Testis (tissue), 3 donors: ENCODE results near the gene RHO. TPM values are rescaled to one million over a fixed set of nuclear protein-coding genes. Genes with fewer than 3 reads are reported as not detected.

Experiments
- DNase-seq: peaks from one replicate; pipeline ENCODE4 v3.0.0-alpha.2; 2019
- H3K27ac ChIP-seq, 2 donors: fragments of 200-600 bp; sonication (generic); one replicate each; pipeline ENCODE4 v1.5.1; 2019
- H3K27me3 ChIP-seq: fragments of 200-600 bp; sonication (generic); one replicate; pipeline ENCODE4 v1.5.1; 2019
- H3K36me3 ChIP-seq: fragments of 200-600 bp; sonication (generic); one replicate; pipeline ENCODE4 v1.5.1; 2017; ENCODE audit warnings: low read depth; ENCODE audit errors: missing control alignments
- H3K4me1 ChIP-seq: fragments of 200-600 bp; sonication (generic); one replicate; pipeline ENCODE4 v1.5.1; 2019
- H3K4me3 ChIP-seq, 2 donors: fragments of 200-600 bp; sonication (generic); one replicate each; pipeline ENCODE4 v1.5.1; 2017 to 2019
- H3K9me3 ChIP-seq: fragments of 200-600 bp; sonication (generic); one replicate; pipeline ENCODE4 v1.5.1; 2017
- POLR2A ChIP-seq: fragments of 450-650 bp; IDR thresholded peaks from one replicate; pipeline ENCODE4 v1.6.1; 2017; ENCODE audit warnings: antibody characterized with exemption, mild to moderate bottlenecking, moderate library complexity
- whole genome bisulfite sequencing, 2 donors: methylation state at CpG; one replicate each; pipeline ENCODE4 v1.1.5; 2018; 5-methylcytosine and 5-hydroxymethylcytosine counted together
- intact Hi-C: fragments of 100-400 bp; cut with DNase I; formaldehyde crosslinking; loops from one replicate; pipeline ENCODE4 v1.15.1; 2023; ENCODE audit warnings: low total_unique reads
- polyA plus RNA-seq: library from polyadenylated mRNA; stranded (reverse); fragments of 350-450 nt; fragmentation: Illumina TruSeq; extraction: RNeasy Lipid Tissue Mini Kit (QIAGEN cat#74804); gene quantifications from one replicate; pipeline ENCODE4 v1.2.3, GENCODE V29; 2014; ENCODE audit warnings: low read depth, low replicate concordance; ENCODE audit not compliant: insufficient read depth
- total RNA-seq, 2 donors: library from RNA; depleted of rRNA; stranded (reverse); fragments of >200 nt; gene quantifications; one replicate each; pipeline ENCODE4 v1.2.3, GENCODE V29; 2016
- TF ChIP-seq, protein P1 (sequence below), 3 experiments: fragments of 450-650 bp in 2 of 3; fragments of 200-600 bp in 1 of 3; sonication (generic) in 1 of 3; IDR thresholded peaks; one replicate each; pipeline ENCODE4 v1.5.1; 2016 to 2019; ENCODE audit warnings: antibody characterized with exemption in 3 of 3, mild to moderate bottlenecking in 2 of 3, moderate library complexity in 1 of 3

Gene RHO
- total and polyA plus RNA-seq, 3 donors from 2014 or later = 0.25 TPM; not detected in 2

- intact Hi-C loops = no loop called here
- Histone ChIP-seq H3K36me3 (no peaks in the 10 kb centered on the region), H3K4me3 (no peak overlapping the region), H3K27me3 (no peaks in the 10 kb centered on the region), H3K4me1 (no peaks in the 10 kb centered on the region), H3K9me3 (no peaks in the 10 kb centered on the region), H3K27ac (no peak overlapping the region)
- TF ChIP-seq, protein P1, sequence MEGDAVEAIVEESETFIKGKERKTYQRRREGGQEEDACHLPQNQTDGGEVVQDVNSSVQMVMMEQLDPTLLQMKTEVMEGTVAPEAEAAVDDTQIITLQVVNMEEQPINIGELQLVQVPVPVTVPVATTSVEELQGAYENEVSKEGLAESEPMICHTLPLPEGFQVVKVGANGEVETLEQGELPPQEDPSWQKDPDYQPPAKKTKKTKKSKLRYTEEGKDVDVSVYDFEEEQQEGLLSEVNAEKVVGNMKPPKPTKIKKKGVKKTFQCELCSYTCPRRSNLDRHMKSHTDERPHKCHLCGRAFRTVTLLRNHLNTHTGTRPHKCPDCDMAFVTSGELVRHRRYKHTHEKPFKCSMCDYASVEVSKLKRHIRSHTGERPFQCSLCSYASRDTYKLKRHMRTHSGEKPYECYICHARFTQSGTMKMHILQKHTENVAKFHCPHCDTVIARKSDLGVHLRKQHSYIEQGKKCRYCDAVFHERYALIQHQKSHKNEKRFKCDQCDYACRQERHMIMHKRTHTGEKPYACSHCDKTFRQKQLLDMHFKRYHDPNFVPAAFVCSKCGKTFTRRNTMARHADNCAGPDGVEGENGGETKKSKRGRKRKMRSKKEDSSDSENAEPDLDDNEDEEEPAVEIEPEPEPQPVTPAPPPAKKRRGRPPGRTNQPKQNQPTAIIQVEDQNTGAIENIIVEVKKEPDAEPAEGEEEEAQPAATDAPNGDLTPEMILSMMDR (IDR thresholded peaks at IDR 0.05) = no peak
- no peak for TF ChIP-seq POLR2A
- WGBS, 2 donors = 81 to 93% methylated on average over 8 to 11 of the region's 11 CpGs
- DNase-seq = no peak
Observed at GRCh38 chr3:129527262-129527661, 1.2 kb upstream of the RHO start.

DNA sequence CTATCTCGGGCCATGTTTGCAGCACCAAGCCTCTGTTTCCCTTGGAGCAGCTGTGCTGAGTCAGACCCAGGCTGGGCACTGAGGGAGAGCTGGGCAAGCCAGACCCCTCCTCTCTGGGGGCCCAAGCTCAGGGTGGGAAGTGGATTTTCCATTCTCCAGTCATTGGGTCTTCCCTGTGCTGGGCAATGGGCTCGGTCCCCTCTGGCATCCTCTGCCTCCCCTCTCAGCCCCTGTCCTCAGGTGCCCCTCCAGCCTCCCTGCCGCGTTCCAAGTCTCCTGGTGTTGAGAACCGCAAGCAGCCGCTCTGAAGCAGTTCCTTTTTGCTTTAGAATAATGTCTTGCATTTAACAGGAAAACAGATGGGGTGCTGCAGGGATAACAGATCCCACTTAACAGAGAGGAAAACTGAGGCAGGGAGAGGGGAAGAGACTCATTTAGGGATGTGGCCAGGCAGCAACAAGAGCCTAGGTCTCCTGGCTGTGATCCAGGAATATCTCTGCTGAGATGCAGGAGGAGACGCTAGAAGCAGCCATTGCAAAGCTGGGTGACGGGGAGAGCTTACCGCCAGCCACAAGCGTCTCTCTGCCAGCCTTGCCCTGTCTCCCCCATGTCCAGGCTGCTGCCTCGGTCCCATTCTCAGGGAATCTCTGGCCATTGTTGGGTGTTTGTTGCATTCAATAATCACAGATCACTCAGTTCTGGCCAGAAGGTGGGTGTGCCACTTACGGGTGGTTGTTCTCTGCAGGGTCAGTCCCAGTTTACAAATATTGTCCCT, 1.2 kb downstream of the RHO start:
- intact Hi-C loops = no loop called here
- H3K27ac ChIP-seq = no peak overlapping the region
- no peak for TF ChIP-seq POLR2A
- TF ChIP-seq, protein P1 (IDR thresholded peaks at IDR 0.05) = no peak
- no peaks in the 10 kb centered on the region for H3K4me1 ChIP-seq
- H3K27me3 ChIP-seq = no peaks in the 10 kb centered on the region
- WGBS, 2 donors = 77 to 80% methylated on average over 8 to 12 of the region's 12 CpGs
- H3K36me3 ChIP-seq = no peaks in the 10 kb centered on the region
- no peak for DNase-seq
- H3K4me3 ChIP-seq = no peak overlapping the region
- no peaks in the 10 kb centered on the region for H3K9me3 ChIP-seq

GRCh38 chr3:129530251-129530791, 1.9 kb downstream of the RHO start:
- intact Hi-C loops = no loop called here

GRCh38 chr3:129530821-129531220, 2.4 kb downstream of the RHO start:
- TF ChIP-seq, protein P1 (IDR thresholded peaks at IDR 0.05) = no peak
- no peak for TF ChIP-seq POLR2A
- H3K36me3 ChIP-seq = no peaks in the 10 kb centered on the region
- no peaks in the 10 kb centered on the region for H3K9me3 ChIP-seq
- peaks cover 1% of the 10 kb centered on the region for H3K4me1 ChIP-seq
- H3K27ac ChIP-seq = no peak overlapping the region
- no peak overlapping the region for H3K4me3 ChIP-seq
- 95 to 98% methylated on average over 12 to 13 of the region's 13 CpGs for WGBS, 2 donors
- intact Hi-C loops = no loop called here
- H3K27me3 ChIP-seq = no peaks in the 10 kb centered on the region
- DNase-seq = no peak

More at GRCh38 chr3:129530251-129530791, 1.9 kb downstream of the RHO start:
- no peak for DNase-seq
- no peak for TF ChIP-seq POLR2A
- TF ChIP-seq, protein P1 (IDR thresholded peaks at IDR 0.05) = no peak
- Histone ChIP-seq H3K4me3 (no peak overlapping the region), H3K4me1 (no peaks in the 10 kb centered on the region), H3K27me3 (no peaks in the 10 kb centered on the region), H3K36me3 (no peaks in the 10 kb centered on the region), H3K27ac (no peak overlapping the region), H3K9me3 (no peaks in the 10 kb centered on the region)
- 35 to 46% methylated on average over 6 of the region's 6 CpGs for WGBS, 2 donors

GRCh38 chr3:129531699-129532098, 3.3 kb downstream of the RHO start:
- 92 to 97% methylated on average over 10 to 11 of the region's 11 CpGs for WGBS, 2 donors
- no peak for TF ChIP-seq POLR2A
- TF ChIP-seq, protein P1 (IDR thresholded peaks at IDR 0.05) = no peak
- Histone ChIP-seq H3K4me1 (peaks cover 6% of the 10 kb centered on the region), H3K9me3 (no peaks in the 10 kb centered on the region), H3K27ac (no peak overlapping the region), H3K27me3 (no peaks in the 10 kb centered on the region), H3K36me3 (no peaks in the 10 kb centered on the region), H3K4me3 (no peak overlapping the region)
- intact Hi-C loops = no loop called here
- no peak for DNase-seq
